ENCODE data around the gene SLC9A1.

The SLC9A1 gene

GRCh38 chr1:27152004-27152828 lies 2.7 kb downstream of the SLC9A1 start:
- no peak for DNase-seq (ENCODE audit: low spot score)

GRCh38 chr1:27150641-27151040 lies 4.3 kb downstream of the SLC9A1 start:
- DNase-seq (ENCODE audit: low spot score), result no peak

DNA sequence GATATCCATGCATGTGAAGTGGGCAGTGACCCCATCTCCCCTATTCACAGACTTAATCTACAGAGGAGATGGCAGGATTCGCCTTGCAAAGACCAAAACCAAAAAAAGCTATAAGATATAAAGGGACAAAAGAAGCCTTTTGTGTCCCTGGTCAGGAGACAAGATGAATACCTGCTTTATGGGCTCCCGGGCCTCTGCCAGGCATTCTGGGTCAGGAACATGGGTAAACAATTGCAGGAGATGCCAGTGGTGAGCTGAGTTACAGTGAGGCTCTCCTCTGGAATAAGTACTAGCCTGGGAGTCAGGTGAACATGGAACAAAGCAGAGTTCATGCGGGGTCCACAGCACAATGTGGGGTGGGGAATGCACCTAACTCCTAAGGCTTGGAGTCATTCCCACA lies 4.7 kb downstream of the SLC9A1 start:
- DNase-seq (ENCODE audit: low spot score), result no peak

GRCh38 chr1:27149762-27150113 lies 5.2 kb downstream of the SLC9A1 start:
- no peak for DNase-seq (ENCODE audit: low spot score)

DNA sequence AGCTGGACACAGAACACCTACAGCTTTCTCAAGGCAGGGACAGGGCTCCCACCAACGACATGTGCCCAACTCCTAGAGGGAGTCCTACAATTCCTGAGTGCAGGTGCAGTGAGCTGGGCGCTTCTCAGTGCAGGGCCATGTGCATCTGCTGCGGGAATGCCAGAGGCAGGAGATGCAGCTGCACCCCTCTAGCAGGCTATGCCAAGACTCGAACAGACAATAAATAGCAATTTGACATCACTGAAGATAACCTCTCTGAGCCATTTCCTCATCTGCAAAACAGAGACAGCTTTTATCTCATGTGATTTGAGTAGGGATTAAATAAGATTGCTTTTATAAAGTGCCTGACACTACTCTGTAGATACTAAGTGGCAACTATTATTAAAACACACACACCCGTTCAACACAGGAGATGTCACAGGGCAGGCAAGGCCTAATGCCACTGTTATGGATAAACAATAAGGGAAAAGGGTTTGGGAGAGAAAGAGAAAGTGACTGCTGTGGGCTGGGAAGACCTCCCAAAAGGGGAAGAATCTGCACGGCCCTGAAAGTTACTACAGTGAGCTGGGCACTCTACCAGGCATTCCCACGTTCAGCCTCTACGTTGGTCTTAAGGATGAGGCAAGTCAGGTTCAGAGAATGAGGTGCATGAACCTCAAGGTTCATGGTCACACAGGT lies 5.7 kb downstream of the SLC9A1 start:
- DNase-seq (ENCODE audit: low spot score), result no peak

GRCh38 chr1:27148591-27148990 lies 6.3 kb downstream of the SLC9A1 start:
- no peak for DNase-seq (ENCODE audit: low spot score)

DNA sequence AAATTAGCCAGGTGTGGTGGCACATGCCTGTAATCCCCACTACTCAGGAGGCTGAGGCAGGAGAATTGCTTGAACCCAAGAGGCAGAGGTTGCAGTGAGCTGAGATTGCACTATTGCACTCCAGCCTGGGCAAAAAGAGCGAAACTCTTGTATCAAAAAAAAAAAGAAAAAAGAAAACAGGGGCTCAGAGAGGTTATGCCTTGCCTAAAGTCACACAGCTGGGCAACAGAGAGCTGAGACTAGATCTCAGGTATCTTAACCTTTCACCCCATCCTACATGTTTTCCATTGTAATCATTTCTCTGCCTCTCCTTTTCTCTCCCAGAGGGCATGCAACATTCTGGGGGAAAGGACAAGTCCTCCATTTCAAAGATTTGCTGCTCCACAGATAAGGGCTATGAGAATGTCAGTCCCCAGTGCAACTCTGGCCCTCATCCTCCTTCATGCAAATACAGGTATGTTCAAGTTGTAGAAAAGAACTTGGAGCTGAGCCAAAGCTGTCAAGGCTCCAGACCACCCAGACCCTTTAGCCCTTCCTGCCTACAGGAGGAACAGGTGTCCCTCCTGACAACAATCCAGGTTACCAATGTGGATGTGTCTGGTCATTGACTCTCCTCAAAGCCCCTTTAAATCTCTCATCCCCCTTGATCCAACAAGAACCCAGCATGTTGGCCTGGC lies 6.9 kb downstream of the SLC9A1 start:
- DNase-seq (ENCODE audit: low spot score), result no peak

- peak; percentile 35 for DNase-seq (ENCODE audit: low spot score)
Observed at GRCh38 chr1:27145934-27146354, 9.0 kb downstream of the SLC9A1 start.

- peak; percentile 31 for DNase-seq (ENCODE audit: low spot score)
Observed at GRCh38 chr1:27144920-27145661, 9.8 kb downstream of the SLC9A1 start.

- peak; percentile 26 for DNase-seq (ENCODE audit: low spot score)
Observed at GRCh38 chr1:27144049-27144748, 10.7 kb downstream of the SLC9A1 start.

DNA sequence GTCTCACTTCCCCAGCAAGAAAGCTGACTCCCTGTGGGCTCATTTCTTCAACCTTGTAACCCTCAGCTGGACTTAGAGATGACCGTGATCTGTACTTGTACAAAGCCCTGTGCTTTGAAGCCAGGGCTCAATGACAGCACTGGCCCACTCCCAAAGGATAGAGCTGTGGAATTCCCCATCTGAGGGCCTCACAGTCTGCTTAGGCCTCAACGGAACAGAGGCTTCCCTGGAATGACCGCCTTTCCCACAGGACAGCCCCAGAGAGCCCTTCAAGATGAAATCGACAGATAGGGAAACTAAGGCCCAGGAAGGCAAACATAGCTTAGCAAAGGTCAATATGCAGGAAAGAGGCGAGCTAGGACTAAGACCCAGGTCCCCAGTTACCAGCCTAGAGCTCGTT lies 11.5 kb downstream of the SLC9A1 start:
- no peak for DNase-seq (ENCODE audit: low spot score)

- no peak for DNase-seq (ENCODE audit: low spot score)
Observed at GRCh38 chr1:27142464-27142863, 12.5 kb downstream of the SLC9A1 start.

- DNase-seq (ENCODE audit: low spot score), result no peak
Observed at GRCh38 chr1:27141266-27142003, 13.5 kb downstream of the SLC9A1 start.

DNA sequence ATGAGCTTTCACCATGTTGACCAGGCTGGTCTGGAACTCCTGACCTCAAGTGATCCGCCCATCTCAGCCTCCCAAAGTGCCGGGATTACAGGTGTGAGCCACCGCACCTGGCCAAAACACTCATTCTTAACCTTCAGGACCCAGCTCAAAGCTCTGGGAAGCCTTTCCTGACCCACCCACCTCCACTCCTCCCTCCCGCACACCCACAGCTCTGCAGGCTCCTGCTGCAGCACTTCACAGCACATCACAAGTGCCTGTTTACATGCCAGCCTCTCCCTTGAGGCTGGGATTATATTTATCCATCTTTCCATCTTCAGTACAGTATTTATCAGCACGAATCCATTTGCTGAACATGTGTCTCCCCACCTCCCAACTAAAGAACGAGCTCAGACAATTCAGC lies 14.9 kb downstream of the SLC9A1 start:
- no peak for DNase-seq (ENCODE audit: low spot score)

DNA sequence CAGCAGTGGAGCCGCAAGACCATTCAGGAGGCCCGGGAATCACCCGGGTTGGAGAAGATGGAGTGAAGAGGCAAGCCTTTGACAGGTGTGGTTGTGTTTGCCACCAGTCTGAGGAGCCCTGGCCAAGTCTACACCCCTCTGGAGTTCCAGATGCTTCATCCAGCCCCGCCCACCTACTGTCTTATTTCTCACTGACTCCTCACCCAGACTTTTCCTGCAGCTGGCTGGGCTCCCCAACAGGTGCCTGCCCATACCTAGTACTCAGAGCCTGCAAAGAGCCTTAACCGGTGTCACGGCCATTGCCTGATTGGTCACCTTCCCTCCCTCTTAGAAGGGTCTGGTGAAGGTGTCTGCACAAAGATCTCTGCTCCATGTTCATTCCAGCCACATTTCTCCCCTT lies 16.0 kb downstream of the SLC9A1 start:
- DNase-seq (ENCODE audit: low spot score), result no peak

- DNase-seq (ENCODE audit: low spot score), result no peak
Observed at GRCh38 chr1:27138368-27138767, 16.6 kb downstream of the SLC9A1 start.

DNA sequence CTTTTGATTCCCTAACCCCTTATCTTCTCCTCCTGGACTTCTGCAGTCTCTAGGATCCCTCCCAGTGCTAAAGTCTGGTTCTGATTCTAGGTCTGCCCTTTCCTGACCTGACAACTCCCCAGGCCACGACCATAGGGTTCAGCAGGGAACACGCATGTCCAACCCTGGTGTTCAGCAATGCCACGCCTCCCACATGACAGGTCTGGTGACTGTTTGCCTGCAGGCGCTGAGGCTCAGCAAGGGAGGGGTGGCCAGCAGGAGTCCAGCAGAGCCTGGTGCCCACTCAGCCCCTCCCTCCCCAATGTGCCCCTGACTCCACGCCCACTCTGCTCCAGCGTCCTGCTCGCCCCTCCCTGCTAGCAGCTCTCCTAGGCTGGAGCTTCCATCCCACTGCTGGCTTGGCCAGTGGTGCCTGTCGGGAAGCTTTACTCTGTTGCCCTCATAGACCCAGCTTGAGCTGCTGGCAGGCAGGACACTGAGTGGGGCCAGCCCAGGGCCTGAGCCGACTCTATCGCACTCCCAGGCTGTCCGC lies 17.3 kb downstream of the SLC9A1 start:
- DNase-seq (ENCODE audit: low spot score), result peak; percentile 28

- DNase-seq (ENCODE audit: low spot score), result no peak
Observed at GRCh38 chr1:27136998-27137542, 17.9 kb downstream of the SLC9A1 start.

- DNase-seq (ENCODE audit: low spot score), result no peak
Observed at GRCh38 chr1:27136236-27136551, 18.7 kb downstream of the SLC9A1 start.

GRCh38 chr1:27135541-27136235 lies 19.2 kb downstream of the SLC9A1 start:
- no peak for DNase-seq (ENCODE audit: low spot score)
